Peyer's patch (tissue), 4 donors: ENCODE data around the gene DAB1.

Experiments
- CTCF ChIP-seq, 6 experiments: fragments of 450-650 bp in 4 of 6; fragments of 200-600 bp in 2 of 6; sonication (generic) in 1 of 6; IDR thresholded peaks; one replicate each; pipeline ENCODE4 v1.5.1; 2017 to 2019; ENCODE audit warnings: antibody characterized with exemption in 6 of 6, mild to moderate bottlenecking in 3 of 6, moderate library complexity in 1 of 6
- POLR2A ChIP-seq, 2 donors: fragments of 450-650 bp; IDR thresholded peaks; one replicate each; pipeline ENCODE4 v1.5.1; 2017; ENCODE audit warnings: antibody characterized with exemption in 2 of 2, mild to moderate bottlenecking in 2 of 2, moderate library complexity in 2 of 2

GRCh38 chr1:57464756-57465155, 40.9 kb upstream of the DAB1 start:
- TF ChIP-seq CTCF (IDR thresholded peaks at IDR 0.05) (no peak), POLR2A (IDR thresholded peaks at IDR 0.05) (no peak)
